NCI-H1105 treated with DMSO at 0.1 percent for 48 hours (cell line): ENCODE results near the gene PAX9.

Experiments used
- DNase-seq: peaks from one replicate; lab custom pipeline; 2025; lab: John Stamatoyannopoulos, UW

PAX9 gene

DNA sequence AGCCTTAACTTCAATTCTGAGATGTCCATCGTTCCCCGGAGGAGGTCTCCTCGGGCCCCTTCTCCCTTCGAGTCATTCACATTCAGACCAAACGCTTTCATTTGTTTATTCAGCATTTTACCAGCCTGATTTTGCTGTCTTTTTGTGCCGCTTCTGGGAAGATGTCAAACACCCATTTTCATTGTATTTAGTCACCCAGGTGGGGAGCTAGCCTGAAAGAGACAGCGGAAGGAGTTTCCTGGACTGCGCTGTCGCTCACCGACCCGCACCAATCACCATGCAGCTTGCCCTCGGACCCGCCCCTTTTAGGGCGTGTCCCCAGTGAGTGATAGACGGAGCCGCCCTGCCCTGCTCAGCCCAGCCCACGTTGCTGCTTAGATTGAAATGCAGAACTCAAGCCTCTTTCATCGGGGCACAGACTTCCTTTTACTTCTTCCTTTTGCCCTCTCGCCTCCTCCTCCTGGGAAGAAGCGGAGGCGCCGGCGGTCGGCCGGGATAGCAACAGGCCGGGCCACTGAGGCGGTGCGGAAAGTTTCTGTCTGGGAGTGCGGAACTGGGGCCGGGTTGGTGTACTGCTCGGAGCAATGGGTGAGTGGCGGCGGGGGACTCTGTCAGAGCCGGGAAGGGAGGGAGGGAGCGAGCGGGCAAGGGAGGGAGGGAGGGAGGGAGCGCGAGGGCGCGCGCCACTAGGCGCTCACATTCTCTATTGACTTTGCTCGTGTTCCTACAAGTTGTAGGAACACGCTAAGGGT lies at the start of gene PAX9:
PAX9 (plus strand) TSS at position 355 of the 752 bp plus-strand sequence; CDS start at position 585, 230 bp downstream.
- DNase-seq: peak; percentile 93

DNA sequence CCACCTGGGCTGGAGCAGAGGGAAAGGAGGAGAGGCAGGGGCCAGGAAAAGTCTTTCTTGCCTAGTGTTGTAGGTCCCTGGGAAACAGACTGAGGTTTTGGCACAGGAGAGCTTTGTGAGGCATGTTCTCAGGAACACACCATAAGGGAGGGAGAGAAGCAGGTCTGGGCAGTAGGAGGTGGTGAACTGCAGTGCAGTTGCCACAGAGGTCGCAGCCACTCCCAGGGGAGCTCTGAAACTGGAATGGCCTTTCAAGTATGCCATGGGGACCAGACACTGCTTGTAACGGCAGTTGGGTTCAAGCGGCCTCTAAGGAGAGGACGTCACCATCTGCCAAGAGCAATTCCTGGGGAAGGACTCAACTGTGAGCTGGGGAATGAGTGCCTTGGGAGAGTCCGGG lies 43.8 kb upstream of the PAX9 start:
- no peak for DNase-seq

- DNase-seq: no peak
These were observed 43.0 kb upstream of the PAX9 start for GRCh38 chr14:36618641-36619040.

DNA sequence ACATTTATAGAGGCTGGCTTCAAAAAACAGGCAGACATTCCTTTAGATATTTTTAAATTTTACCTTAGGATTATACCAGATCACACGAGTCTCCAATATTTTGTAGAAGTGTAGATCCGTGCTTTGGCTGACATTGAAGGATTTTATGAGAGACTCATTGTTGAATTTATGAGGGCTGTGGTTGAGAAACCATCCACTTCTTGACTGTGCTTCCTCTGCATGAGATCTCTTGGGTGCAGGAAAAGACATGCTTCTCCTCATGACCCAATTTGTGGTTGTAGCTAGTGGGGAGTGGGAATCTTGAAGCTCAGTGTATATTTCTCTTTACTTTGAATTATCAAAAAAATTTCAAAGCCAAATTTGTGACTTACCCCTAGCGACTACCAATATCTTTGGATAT lies 42.5 kb upstream of the PAX9 start:
- DNase-seq: no peak

- no peak for DNase-seq
These were observed 41.8 kb upstream of the PAX9 start for GRCh38 chr14:36619853-36620252.

DNA sequence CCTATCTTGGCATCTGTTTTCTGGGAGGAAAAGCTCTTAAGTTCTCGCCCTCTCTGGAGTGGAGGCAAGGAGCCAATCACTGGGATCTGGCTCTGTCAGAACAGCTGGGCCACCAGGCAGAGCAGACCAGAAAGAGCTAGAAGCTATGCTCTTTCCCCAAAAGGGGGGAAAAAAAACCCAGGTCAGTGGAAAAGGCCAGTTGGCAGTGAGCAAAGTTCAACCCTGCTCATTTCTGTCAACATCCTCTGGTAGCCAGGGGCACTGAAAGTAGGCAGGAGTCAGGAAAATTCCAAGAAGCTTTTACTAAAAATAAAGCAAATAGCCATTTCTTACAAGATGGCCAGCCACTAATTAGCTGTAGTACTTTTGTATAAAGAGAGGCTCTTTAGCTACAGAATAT lies 36.6 kb upstream of the PAX9 start:
- no peak for DNase-seq

- DNase-seq: no peak
These were observed 36.2 kb upstream of the PAX9 start for GRCh38 chr14:36625436-36625835.

DNA sequence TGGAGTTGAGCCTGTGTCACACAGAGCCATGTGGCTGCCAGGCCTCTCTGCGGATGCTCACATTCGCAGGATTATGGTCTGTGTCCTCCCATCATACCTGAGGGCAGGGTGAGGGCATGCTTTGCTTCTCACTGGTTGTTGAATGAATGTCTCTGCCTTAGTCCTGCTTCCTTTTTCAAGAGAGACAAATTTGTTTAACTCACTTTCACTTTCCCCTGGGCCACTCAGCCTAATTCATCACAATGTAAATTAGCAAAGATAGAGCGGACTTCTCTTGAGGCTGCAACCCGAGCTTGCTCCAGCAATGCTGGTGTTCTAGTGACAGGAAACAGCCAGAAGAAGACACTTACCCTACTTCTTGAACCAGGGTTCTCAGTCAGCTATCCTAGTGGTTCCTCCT lies 35.5 kb upstream of the PAX9 start:
- no peak for DNase-seq

GRCh38 chr14:36627981-36628380 lies 33.7 kb upstream of the PAX9 start:
- no peak for DNase-seq

DNA sequence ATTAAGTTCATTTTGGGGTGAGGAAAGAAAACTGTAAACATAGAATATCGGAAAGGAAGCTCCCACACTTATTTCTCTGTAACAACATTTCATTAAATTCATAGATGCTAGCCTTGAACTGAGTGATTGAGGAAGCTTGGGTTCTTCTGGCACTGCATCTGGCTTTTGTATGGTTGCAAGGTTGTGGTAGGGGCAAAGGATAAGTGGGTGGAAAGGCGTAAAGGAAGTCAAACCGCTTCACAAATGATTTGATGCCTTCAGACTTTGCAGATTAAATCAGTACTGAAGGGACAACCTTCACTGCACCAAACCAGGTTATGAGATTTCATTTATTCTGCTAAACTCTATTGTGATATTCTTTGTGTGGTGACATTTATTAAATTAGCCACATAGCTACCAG lies 28.1 kb upstream of the PAX9 start:
- no peak for DNase-seq

- DNase-seq: no peak
These were observed 14.8 kb upstream of the PAX9 start for GRCh38 chr14:36646664-36647416.

DNA sequence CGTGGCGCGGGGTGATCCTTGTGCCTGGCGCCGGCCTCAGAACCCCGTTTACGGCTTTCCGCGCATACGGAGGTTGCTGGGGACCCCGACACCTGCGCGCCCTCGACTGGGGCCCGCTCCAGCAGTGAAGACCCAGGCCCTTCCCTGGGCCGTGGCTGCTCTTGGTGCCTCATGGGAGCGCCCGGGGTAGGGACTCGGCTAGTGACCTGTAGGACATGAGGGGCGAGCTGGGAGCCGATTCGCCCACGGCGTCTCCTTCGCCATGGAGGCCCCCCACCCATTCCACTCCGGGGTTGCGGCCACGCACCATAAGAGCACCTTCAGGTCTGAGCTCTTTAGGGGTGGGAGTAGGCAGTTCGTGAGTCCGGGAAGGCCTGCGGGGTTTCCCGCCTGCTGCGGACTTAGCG lies 14.2 kb upstream of the PAX9 start:
- DNase-seq: no peak

DNA sequence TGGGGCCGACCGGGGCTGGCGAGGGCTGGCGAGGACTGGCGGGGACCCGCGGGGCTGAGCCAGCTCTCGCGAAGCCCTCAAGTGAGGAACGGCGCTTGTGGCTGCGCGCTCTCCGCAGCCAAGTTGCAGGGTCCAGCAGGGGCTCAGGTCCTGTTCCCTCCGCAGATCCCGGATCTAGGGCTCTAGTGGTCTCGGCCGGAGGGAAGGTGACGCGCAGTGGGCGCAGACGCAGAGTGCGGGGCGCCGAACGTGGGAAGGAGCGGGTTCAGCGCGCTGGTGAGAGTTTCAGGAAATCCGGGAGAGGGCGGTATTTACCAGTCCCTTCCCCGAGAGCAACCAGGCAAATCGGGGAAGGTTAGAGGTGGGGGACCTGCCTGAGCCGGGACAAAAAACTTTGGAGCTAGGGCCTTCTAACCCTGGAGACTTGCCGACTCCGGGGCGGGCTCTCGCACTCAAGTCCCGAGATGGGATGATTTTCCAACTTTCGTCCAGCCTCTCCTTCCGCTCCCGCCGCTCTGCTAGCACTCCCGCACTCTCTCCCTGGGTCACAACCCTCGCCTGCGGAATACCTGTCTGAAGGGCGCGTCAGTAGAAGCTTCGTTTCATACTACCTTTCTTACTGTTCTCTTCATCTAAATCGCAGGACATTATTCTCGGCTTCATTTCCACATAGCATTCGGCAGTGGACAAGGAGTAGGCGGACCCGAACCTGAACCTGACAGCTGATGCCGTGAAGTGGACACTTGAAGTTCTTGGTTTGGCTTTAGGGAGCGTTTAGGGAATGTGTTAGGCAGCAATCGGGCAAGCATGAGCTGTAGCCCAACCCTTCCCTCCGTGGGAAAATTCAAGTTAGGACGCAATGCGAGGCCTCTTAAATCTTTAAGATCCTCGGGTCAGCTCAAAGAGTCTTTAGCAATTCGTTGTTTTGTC lies 13.6 kb upstream of the PAX9 start:
- peak; percentile 66 for DNase-seq

- DNase-seq: no peak
These were observed 11.6 kb upstream of the PAX9 start for GRCh38 chr14:36649872-36650650.

DNA sequence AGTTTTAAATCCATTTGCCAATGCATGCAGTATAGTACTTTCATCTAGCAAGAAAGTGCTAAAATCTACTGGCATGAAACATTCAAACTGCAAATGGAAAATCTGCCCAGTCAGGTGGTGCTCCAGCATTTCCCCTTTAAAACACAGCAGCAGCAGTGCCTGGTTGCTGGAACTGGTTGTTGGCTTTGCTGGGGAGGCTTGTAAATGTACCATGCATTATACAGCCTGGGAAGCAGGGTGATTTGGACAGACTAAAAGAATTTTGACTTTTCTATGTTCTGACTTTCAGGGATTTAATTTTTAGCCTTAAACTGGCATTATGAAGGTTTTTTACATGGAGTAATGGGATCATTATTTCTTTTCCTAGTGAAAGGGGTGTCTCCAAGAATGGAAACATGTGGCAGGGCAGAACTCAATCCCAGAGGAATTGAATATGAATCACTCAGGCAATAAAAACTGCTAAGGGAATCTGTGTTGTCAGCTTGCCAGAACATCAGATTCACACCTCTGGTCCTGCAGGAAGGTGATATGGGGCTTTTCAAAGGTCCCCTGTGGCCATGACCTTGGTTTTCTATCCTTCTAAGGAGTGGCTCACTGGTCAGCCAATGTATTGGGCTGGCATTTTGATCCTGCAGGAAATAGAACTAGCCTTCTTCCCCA lies 9.0 kb upstream of the PAX9 start:
- peak; percentile 4 for DNase-seq

DNA sequence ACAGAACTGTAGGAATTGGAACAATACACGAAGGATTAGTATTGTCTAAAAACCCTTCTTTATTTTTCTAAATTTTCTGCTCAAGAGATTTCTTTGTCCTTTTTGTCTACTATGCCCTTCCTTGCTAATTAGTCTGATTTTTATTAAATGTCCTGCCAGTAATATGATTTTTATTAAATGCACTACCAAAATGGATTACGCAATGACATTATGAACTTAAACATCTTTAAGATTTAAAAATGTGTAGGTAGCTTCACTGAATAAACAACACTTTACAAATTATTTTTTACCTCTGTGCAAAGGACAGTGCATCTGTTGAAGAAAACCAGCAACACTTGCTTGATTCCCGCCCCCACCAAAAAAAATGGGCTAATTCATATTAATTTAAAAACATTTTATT lies 8.2 kb upstream of the PAX9 start:
- DNase-seq: no peak

GRCh38 chr14:36653962-36654793 lies 7.5 kb upstream of the PAX9 start:
- DNase-seq: no peak

- no peak for DNase-seq
These were observed 6.8 kb upstream of the PAX9 start for GRCh38 chr14:36654794-36655381.

DNA sequence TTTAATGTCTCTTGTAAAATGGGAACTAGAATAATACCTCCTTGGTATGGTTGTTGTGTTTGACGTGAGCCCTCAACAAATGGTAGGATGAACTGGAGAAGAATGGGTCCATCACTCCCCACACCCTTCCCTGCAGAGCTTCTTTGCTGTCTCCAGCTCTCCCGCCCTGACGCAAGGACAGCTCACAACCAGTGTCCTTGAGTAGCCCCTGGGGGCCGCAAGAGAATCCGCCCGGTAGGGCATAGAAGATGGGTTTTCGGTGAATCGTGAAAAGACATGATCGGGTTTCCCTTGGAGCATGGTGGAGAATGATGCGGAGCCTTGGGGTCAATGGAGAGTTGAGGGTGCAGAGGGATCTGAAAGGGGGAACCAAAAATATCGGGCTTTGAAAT lies 6.1 kb upstream of the PAX9 start:
- no peak for DNase-seq
